HEK293 (cell line): ENCODE measurements around the gene DCDC2.

Experiments
- CTCF ChIA-PET: fragments of 350-600 bp; formaldehyde crosslinking; extraction: SDS; loops from one replicate; lab custom pipeline; 2021; ENCODE audit warnings: antibody characterized with exemption; lab: Yijun Ruan, JAX
- POLR2A ChIA-PET: fragments of 300-600 bp; formaldehyde crosslinking; extraction: SDS; loops from one replicate; lab custom pipeline; 2020; ENCODE audit warnings: antibody characterized with exemption, inconsistent platforms; lab: Yijun Ruan, JAX
- H3K27ac ChIP-seq: fragments of 200-500 bp; sonication (Bioruptor generic); 2 replicates; pipeline ENCODE4 v1.5.1; 2014; ENCODE audit warnings: low read depth, low read length, control low read depth, inconsistent platforms; ENCODE audit errors: extremely low read depth
- H3K36me3 ChIP-seq, 2 experiments: fragments of 200-500 bp in 1 of 2; sonication (Bioruptor generic) in 1 of 2; 1 replicate in 1 of 2; 2 replicates in 1 of 2; pipeline ENCODE4 v1.5.1; 2014 to 2017; ENCODE audit warnings: inconsistent platforms in 2 of 2, low read length in 2 of 2; ENCODE audit not compliant: control insufficient read depth in 2 of 2, insufficient read depth in 1 of 2
- H3K4me1 ChIP-seq: fragments of 200-500 bp; sonication (Bioruptor generic); 2 replicates; pipeline ENCODE4 v1.5.1; 2014; ENCODE audit warnings: mild to moderate bottlenecking, low read length, inconsistent platforms; ENCODE audit not compliant: control insufficient read depth, insufficient read depth
- H3K4me3 ChIP-seq: 2 replicates; pipeline ENCODE4 v1.5.1; 2011; ENCODE audit warnings: low read depth, mild to moderate bottlenecking, control low read depth, low read length, moderate library complexity
- H3K9me3 ChIP-seq: fragments of 200-500 bp; sonication (Bioruptor generic); 2 replicates; pipeline ENCODE4 v1.5.1; 2014; ENCODE audit warnings: low read depth, low read length, inconsistent platforms; ENCODE audit not compliant: control insufficient read depth, insufficient read depth
- AEBP2 ChIP-seq: fragments of 450-650 bp; formaldehyde crosslinking; IDR thresholded peaks from 2 replicates; pipeline ENCODE4 v1.5.1; 2016; ENCODE audit warnings: missing biosample characterization, missing genetic modification characterization, borderline replicate concordance
- BCL11B ChIP-seq: fragments of 450-650 bp; formaldehyde crosslinking; IDR thresholded peaks from 2 replicates; pipeline ENCODE4 v1.5.1; 2016; ENCODE audit warnings: low read depth, missing biosample characterization, missing genetic modification characterization
- FEZF1 ChIP-seq: fragments of 450-650 bp; formaldehyde crosslinking; IDR thresholded peaks from 2 replicates; pipeline ENCODE4 v1.5.1; 2016; ENCODE audit warnings: missing biosample characterization, missing genetic modification characterization
- GLIS1 ChIP-seq: fragments of 450-650 bp; formaldehyde crosslinking; IDR thresholded peaks from 2 replicates; pipeline ENCODE4 v1.5.1; 2016; ENCODE audit warnings: missing biosample characterization, missing genetic modification characterization
- HOXD13 ChIP-seq: sonication (generic); formaldehyde crosslinking; IDR thresholded peaks from 2 replicates; pipeline ENCODE4 v1.8.0; 2022; ENCODE audit warnings: missing genetic modification reagents, borderline replicate concordance
- MZF1 ChIP-seq: fragments of 450-650 bp; formaldehyde crosslinking; IDR thresholded peaks from 2 replicates; pipeline ENCODE4 v1.5.1; 2017; ENCODE audit warnings: missing biosample characterization, missing genetic modification characterization, borderline replicate concordance
- OSR2 ChIP-seq: fragments of 450-650 bp; formaldehyde crosslinking; IDR thresholded peaks from 2 replicates; pipeline ENCODE4 v1.5.1; 2016; ENCODE audit warnings: missing biosample characterization, missing genetic modification characterization
- PRDM6 ChIP-seq: fragments of 450-650 bp; formaldehyde crosslinking; IDR thresholded peaks from 2 replicates; pipeline ENCODE4 v1.5.1; 2017; ENCODE audit warnings: missing biosample characterization, missing genetic modification characterization
- ZBTB6 ChIP-seq: fragments of 450-650 bp; formaldehyde crosslinking; IDR thresholded peaks from 2 replicates; pipeline ENCODE4 v1.5.1; 2017; ENCODE audit warnings: missing biosample characterization, missing genetic modification characterization
- ZFHX2 ChIP-seq: fragments of 450-650 bp; formaldehyde crosslinking; conservative IDR thresholded peaks from 2 replicates; pipeline ENCODE4 v1.5.1; 2016; ENCODE audit warnings: missing biosample characterization, missing genetic modification characterization
- ZFP3 ChIP-seq: fragments of 450-650 bp; formaldehyde crosslinking; IDR thresholded peaks from 2 replicates; pipeline ENCODE4 v1.5.1; 2016; ENCODE audit warnings: low read depth, missing biosample characterization, missing genetic modification characterization
- ZNF184 ChIP-seq: fragments of 450-650 bp; IDR thresholded peaks from 2 replicates; pipeline ENCODE4 v1.5.1; 2018; ENCODE audit warnings: missing biosample characterization, mild to moderate bottlenecking, missing genetic modification characterization
- ZNF26 ChIP-seq: fragments of 450-650 bp; formaldehyde crosslinking; IDR thresholded peaks from 2 replicates; pipeline ENCODE4 v1.5.1; 2016; ENCODE audit warnings: missing biosample characterization, missing genetic modification characterization
- ZNF341 ChIP-seq: fragments of 450-650 bp; formaldehyde crosslinking; IDR thresholded peaks from 2 replicates; pipeline ENCODE4; 2016; ENCODE audit warnings: low read depth, missing biosample characterization, missing genetic modification characterization
- ZNF510 ChIP-seq: fragments of 450-650 bp; formaldehyde crosslinking; IDR thresholded peaks from 2 replicates; pipeline ENCODE4 v1.5.1; 2018; ENCODE audit warnings: mild to moderate bottlenecking, missing genetic modification characterization, missing biosample characterization; ENCODE audit not compliant: insufficient replicate concordance
- ZNF610 ChIP-seq: fragments of 450-650 bp; formaldehyde crosslinking; IDR thresholded peaks from 2 replicates; pipeline ENCODE4 v1.5.1; 2016; ENCODE audit warnings: missing biosample characterization, missing genetic modification characterization, borderline replicate concordance
- ZNF747 ChIP-seq: fragments of 450-650 bp; formaldehyde crosslinking; IDR thresholded peaks from 2 replicates; pipeline ENCODE4 v1.5.1; 2016; ENCODE audit warnings: missing biosample characterization, missing genetic modification characterization
- ZNF837 ChIP-seq: fragments of 450-650 bp; formaldehyde crosslinking; IDR thresholded peaks from 2 replicates; pipeline ENCODE4 v1.5.1; 2016; ENCODE audit warnings: missing biosample characterization, missing genetic modification characterization
- ZNF843 ChIP-seq: fragments of 450-650 bp; formaldehyde crosslinking; IDR thresholded peaks from 2 replicates; pipeline ENCODE4 v1.5.1; 2016; ENCODE audit warnings: missing biosample characterization, missing genetic modification characterization
- ZSCAN5A ChIP-seq: fragments of 450-650 bp; formaldehyde crosslinking; IDR thresholded peaks from 2 replicates; pipeline ENCODE4 v1.5.1; 2016; ENCODE audit warnings: missing biosample characterization, missing genetic modification characterization
- ZXDB ChIP-seq: fragments of 450-650 bp; formaldehyde crosslinking; IDR thresholded peaks from 2 replicates; pipeline ENCODE4 v1.5.1; 2016; ENCODE audit warnings: missing biosample characterization, missing genetic modification characterization

Gene DCDC2

GRCh38 chr6:24332317-24332716 lies 25.5 kb downstream of the DCDC2 start:
- POLR2A ChIA-PET: no interaction called here

GRCh38 chr6:24330137-24330732 lies 27.6 kb downstream of the DCDC2 start:
- Histone ChIP-seq H3K4me1 (peaks cover 6% of the 10 kb centered on the region; the same call in 1 of the 2 replicates), H3K27ac (no peak overlapping the region), H3K9me3 (no peaks in the 10 kb centered on the region), H3K36me3 (no peaks in the 10 kb centered on the region), H3K4me3 (no peak overlapping the region)
- POLR2A ChIA-PET: no interaction called here
- TF ChIP-seq ZSCAN5A (tag by site-specific recombination) (no peak), GLIS1 (tag by site-specific recombination) (peak; percentile 50), ZNF184 (tag by site-specific recombination) (no peak), ZXDB (tag by site-specific recombination) (no peak), PRDM6 (tag by site-specific recombination) (peak; percentile 58), ZBTB6 (tag by site-specific recombination) (no peak), ZNF26 (tag by site-specific recombination) (no peak), FEZF1 (tag by site-specific recombination) (no peak), ZNF610 (tag by site-specific recombination) (no peak), MZF1 (0 out of 2 replicates have a peak, but pooled peaks have one; percentile 35)
- CTCF ChIA-PET: interaction anchor here (0.6 to 1.4 kb wide), 5 partner anchors 14 to 726 kb away, joined by 3 to 5 read pairs (median 3); no protein-coding TSS in a partner anchor

More at GRCh38 chr6:24332317-24332716, 25.5 kb downstream of the DCDC2 start:
- no peaks in the 10 kb centered on the region for H3K36me3 ChIP-seq
- CTCF ChIA-PET: interaction anchor here (0.7 to 0.9 kb wide), 3 partner anchors 12 to 49 kb away, joined by 3 read pairs; no protein-coding TSS in a partner anchor
- TF ChIP-seq ZNF837 (tag by site-specific recombination) (no peak), BCL11B (no peak), ZFHX2 (no peak), ZNF843 (no peak), ZNF747 (no peak), ZNF341 (tag by site-specific recombination) (no peak), AEBP2 (tag by site-specific recombination) (no peak), HOXD13 (CRISPR knock-in tag) (no peak), ZFP3 (tag by site-specific recombination) (no peak), OSR2 (tag by site-specific recombination) (no peak), ZNF510 (tag by site-specific recombination) (no peak), ZSCAN5A (tag by site-specific recombination) (no peak)
- peaks cover 6% of the 10 kb centered on the region; the same call in 1 of the 2 replicates for H3K4me1 ChIP-seq
- no peaks in the 10 kb centered on the region for H3K9me3 ChIP-seq
- H3K4me3 ChIP-seq: no peak overlapping the region
- no peak overlapping the region for H3K27ac ChIP-seq
